ENCODE measurements around the gene EHBP1. TPM values are rescaled to one million over a fixed set of nuclear protein-coding genes. Genes with fewer than 3 reads are reported as not detected.

The EHBP1 gene
- total RNA-seq, 4 donors from 2014 or later = 195 to 367 (median 212) TPM

DNA sequence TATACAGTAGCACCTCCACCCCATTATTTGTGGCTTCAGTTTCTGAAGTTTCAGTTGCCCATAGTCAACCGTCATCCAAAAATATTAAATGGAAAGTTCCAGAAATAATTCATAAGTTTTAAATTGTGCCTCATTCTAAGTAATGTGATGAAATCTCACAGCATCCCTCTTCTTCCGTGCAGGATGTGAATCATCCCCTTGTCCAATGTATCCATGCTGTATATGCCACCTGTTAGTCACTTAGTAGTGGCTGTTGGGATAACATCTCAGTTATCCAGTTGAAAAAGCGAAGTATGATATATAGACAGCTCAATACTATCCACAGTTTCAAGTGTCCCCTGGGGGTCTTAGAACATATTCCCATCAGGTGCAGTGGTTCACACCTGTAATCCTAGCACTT is 226.0 kb downstream of the EHBP1 start:
- Histone ChIP-seq H3K36me3 (peaks cover 0 to 4% (median 0%) of the 10 kb centered on the region in 3 donors), H3K27me3 (no peaks in the 10 kb centered on the region), H3K4me1 (no peaks in the 10 kb centered on the region), H3K9me3 (no peaks in the 10 kb centered on the region), H3K27ac (no peak overlapping the region), H3K4me3 (no peak overlapping the region)
- no peak for DNase-seq (ENCODE audit: low spot score in 2 of 2)
- TF ChIP-seq POLR2A (IDR thresholded peaks at IDR 0.05) = no peak
- no peak for TF ChIP-seq EP300 (IDR thresholded peaks at IDR 0.05)
- TF ChIP-seq, protein P1, sequence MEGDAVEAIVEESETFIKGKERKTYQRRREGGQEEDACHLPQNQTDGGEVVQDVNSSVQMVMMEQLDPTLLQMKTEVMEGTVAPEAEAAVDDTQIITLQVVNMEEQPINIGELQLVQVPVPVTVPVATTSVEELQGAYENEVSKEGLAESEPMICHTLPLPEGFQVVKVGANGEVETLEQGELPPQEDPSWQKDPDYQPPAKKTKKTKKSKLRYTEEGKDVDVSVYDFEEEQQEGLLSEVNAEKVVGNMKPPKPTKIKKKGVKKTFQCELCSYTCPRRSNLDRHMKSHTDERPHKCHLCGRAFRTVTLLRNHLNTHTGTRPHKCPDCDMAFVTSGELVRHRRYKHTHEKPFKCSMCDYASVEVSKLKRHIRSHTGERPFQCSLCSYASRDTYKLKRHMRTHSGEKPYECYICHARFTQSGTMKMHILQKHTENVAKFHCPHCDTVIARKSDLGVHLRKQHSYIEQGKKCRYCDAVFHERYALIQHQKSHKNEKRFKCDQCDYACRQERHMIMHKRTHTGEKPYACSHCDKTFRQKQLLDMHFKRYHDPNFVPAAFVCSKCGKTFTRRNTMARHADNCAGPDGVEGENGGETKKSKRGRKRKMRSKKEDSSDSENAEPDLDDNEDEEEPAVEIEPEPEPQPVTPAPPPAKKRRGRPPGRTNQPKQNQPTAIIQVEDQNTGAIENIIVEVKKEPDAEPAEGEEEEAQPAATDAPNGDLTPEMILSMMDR (IDR thresholded peaks at IDR 0.05) = no peak
- WGBS, 2 donors = 93 to 98% methylated on average over 3 of the region's 3 CpGs

DNA sequence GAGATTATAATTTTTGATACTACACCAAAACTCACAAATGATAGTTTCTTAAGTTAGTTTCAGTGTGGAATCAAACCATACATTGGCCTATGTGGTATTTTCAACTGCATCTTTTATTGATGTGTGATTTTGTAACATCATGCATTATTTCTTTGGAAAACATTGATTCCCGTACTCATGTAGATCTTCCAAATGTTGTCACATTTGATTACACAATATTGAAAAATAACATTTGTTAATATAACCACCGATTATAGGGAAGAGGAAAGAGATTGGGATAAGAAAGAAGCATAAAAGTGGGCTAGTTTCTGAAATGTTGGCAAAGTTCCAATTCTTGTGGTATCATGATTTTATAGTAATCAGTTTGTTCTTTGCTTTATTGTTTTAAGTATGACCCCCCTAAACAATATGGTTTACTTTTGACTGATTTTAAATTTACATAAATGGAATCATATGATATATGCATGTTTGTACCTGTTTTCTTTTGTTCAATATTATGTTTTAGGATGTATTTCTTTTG is 227.9 kb downstream of the EHBP1 start:
- H3K4me1 ChIP-seq = no peaks in the 10 kb centered on the region
- DNase-seq (ENCODE audit: low spot score in 2 of 2) = no peak
- H3K27me3 ChIP-seq = no peaks in the 10 kb centered on the region
- H3K27ac ChIP-seq = no peak overlapping the region
- H3K4me3 ChIP-seq = no peak overlapping the region
- no peaks in the 10 kb centered on the region for H3K9me3 ChIP-seq
- WGBS, 2 donors = 73 to 76% methylated on average over 2 of the region's 2 CpGs
- H3K36me3 ChIP-seq = no peaks in the 10 kb centered on the region
- TF ChIP-seq, protein P1 (IDR thresholded peaks at IDR 0.05) = no peak
- TF ChIP-seq EP300 (IDR thresholded peaks at IDR 0.05) (no peak), POLR2A (IDR thresholded peaks at IDR 0.05) (no peak)

DNA sequence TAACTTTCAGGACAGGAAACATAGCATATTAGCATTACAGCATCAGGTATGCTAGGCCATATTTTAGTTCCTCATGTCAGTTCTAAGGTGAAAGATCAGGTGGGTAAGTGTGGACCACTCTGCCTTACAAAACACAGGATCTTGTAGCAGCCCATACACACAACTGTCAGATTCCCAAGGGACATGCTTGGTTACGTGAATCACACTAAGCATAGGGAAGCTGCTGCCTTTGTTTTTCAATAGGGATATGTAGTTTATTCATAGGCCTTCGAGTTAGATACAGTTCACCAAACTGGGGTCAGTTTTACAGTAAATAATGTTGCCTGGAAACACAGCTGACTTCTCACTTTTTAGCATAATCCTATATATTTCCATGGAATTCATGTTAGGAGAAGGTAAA is 229.0 kb downstream of the EHBP1 start:
- H3K27me3 ChIP-seq = no peaks in the 10 kb centered on the region
- H3K36me3 ChIP-seq = peaks cover 0 to 7% (median 0%) of the 10 kb centered on the region in 3 donors
- TF ChIP-seq EP300 (IDR thresholded peaks at IDR 0.05) (no peak), POLR2A (IDR thresholded peaks at IDR 0.05) (no peak)
- TF ChIP-seq, protein P1 (IDR thresholded peaks at IDR 0.05) = no peak
- no peaks in the 10 kb centered on the region for H3K9me3 ChIP-seq
- no peaks in the 10 kb centered on the region for H3K4me1 ChIP-seq
- H3K4me3 ChIP-seq = no peak overlapping the region
- DNase-seq (ENCODE audit: low spot score in 2 of 2) = no peak
- no peak overlapping the region for H3K27ac ChIP-seq
- 75 to 81% methylated on average over 2 of the region's 2 CpGs for WGBS, 2 donors

- no peaks in the 10 kb centered on the region for H3K27me3 ChIP-seq
- no peak overlapping the region for H3K4me3 ChIP-seq
- no peaks in the 10 kb centered on the region for H3K9me3 ChIP-seq
- no peak for DNase-seq (ENCODE audit: low spot score in 2 of 2)
- WGBS, 2 donors = 54 to 76% methylated on average over 1 of the region's 1 CpG
- H3K27ac ChIP-seq = no peak overlapping the region
- H3K36me3 ChIP-seq = peaks cover 0 to 21% (median 0%) of the 10 kb centered on the region in 3 donors
- H3K4me1 ChIP-seq = no peaks in the 10 kb centered on the region
- TF ChIP-seq, protein P1 (IDR thresholded peaks at IDR 0.05) = no peak
- no peak for TF ChIP-seq EP300 (IDR thresholded peaks at IDR 0.05)
- no peak for TF ChIP-seq POLR2A (IDR thresholded peaks at IDR 0.05)
Measured at GRCh38 chr2:62938126-62938525, 232.6 kb downstream of the EHBP1 start.

DNA sequence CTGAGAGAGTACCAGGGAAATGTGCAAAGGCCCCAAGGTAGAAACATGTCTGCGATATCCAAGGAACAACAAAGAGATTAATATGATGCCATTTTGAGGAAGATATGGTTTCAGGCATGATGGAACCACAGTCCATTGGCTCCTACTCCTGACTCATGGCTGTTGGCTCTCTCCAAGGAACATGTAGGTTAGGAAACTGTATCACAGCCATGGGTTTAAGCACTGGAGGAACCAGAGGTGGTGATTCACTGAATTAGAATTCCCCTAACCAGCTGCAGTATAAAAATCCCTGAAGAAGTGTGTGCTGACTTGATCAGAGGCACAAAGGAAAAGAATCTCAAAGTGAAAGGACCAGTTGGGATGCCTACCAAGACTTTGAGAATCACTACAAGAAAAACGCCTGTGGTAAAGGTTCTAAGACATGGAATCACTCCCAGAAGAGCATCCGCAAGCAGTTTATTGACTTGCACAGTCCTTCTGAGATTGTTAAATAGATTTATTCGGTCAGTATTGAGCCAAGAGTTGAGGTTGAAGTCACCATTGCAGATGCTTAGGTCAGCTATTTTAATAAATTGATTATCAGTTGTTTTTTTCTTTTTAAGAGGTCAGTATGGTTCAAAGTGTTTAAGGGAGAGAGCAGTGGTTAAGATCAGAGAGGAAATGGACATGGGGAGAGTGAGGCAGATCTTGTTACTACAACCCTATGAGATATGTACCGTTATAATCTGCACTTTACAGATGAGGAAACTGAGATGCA is 234.4 kb downstream of the EHBP1 start:
- peaks cover 0 to 39% (median 0%) of the 10 kb centered on the region in 3 donors for H3K36me3 ChIP-seq
- no peaks in the 10 kb centered on the region for H3K9me3 ChIP-seq
- H3K4me3 ChIP-seq = no peak overlapping the region
- no peaks in the 10 kb centered on the region for H3K27me3 ChIP-seq
- no peak overlapping the region for H3K27ac ChIP-seq
- H3K4me1 ChIP-seq = no peaks in the 10 kb centered on the region
- DNase-seq (ENCODE audit: low spot score in 2 of 2) = no peak
- 92% methylated on average over 5 of the region's 5 CpGs for WGBS, 2 donors
- TF ChIP-seq POLR2A (IDR thresholded peaks at IDR 0.05) = no peak
- TF ChIP-seq, protein P1 (IDR thresholded peaks at IDR 0.05) = no peak
- TF ChIP-seq EP300 (IDR thresholded peaks at IDR 0.05) = no peak
